ENCODE results near the gene TNS1. TPM values are rescaled to one million over a fixed set of nuclear protein-coding genes. Genes with fewer than 3 reads are reported as not detected.

TNS1 gene
- total RNA-seq, 1 donor from 2014 or later = 0.24 TPM

DNA sequence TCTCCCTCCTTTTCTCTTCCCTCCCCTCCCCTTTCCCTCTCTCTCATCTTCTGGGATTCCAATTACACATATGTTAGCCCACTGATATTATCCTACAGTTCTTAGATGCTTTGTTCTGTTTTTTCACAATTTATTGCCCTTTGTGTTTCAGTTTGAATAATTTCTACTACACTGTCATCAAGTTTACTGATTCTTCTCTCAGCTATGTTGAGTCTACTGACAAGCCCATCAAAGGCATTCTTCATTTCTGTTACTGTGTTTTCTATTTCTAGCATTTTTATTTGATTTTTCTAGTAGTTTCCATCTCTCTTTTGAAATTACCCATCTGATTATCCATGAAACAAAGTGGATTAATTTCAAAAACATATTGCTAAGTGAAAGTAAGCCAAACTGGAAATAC, 219.6 kb downstream of the TNS1 start:
- H3K4me1 Mint-ChIP-seq = peaks cover 2% of the 10 kb centered on the region
- no peaks in the 10 kb centered on the region for H3K79me2 ChIP-seq (ENCODE audit: low read depth)

DNA sequence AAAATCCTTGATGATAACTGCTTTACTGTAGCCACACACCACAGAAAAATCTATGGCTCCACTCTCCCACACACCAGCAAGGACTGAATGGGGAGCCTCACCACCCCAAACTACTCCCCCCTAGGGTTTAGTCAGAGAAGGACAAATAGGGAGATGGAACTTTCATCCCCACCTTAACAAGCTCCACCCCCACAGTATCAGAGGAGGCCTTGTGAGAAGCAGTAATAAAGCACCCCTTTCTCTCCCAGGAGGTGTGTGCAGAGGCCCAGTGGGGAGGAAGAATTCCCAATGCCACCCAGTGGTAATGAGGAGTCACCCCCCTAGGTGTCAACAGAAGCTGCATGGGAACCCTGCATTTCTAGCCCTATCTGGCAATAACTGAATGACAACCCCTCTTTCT, 224.9 kb downstream of the TNS1 start:
- Histone ChIP-seq H3K4me2 (no peak overlapping the region), H2AFZ (replicated peaks) (no peak overlapping the region), H3F3A (ENCODE audit: low read depth) (no peaks in the 10 kb centered on the region), H3K9ac (no peak overlapping the region), H4K20me1 (ENCODE audit: low read depth) (no peaks in the 10 kb centered on the region), H3K27ac (no peak overlapping the region), H3K36me3 (no peaks in the 10 kb centered on the region), H3K4me3 (no peak overlapping the region), H3K27me3 (peaks cover 4% of the 10 kb centered on the region), H3K79me2 (ENCODE audit: low read depth) (no peaks in the 10 kb centered on the region), H3K9me3 (ENCODE audit: low read depth) (no peaks in the 10 kb centered on the region), H3K4me1 (no peaks in the 10 kb centered on the region)
- no peak overlapping the region for H3K4me3 Mint-ChIP-seq
- H3K4me1 Mint-ChIP-seq = peaks cover 4% of the 10 kb centered on the region
- no peak overlapping the region for H3K27ac Mint-ChIP-seq
- TF ChIP-seq, protein P1, sequence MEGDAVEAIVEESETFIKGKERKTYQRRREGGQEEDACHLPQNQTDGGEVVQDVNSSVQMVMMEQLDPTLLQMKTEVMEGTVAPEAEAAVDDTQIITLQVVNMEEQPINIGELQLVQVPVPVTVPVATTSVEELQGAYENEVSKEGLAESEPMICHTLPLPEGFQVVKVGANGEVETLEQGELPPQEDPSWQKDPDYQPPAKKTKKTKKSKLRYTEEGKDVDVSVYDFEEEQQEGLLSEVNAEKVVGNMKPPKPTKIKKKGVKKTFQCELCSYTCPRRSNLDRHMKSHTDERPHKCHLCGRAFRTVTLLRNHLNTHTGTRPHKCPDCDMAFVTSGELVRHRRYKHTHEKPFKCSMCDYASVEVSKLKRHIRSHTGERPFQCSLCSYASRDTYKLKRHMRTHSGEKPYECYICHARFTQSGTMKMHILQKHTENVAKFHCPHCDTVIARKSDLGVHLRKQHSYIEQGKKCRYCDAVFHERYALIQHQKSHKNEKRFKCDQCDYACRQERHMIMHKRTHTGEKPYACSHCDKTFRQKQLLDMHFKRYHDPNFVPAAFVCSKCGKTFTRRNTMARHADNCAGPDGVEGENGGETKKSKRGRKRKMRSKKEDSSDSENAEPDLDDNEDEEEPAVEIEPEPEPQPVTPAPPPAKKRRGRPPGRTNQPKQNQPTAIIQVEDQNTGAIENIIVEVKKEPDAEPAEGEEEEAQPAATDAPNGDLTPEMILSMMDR (IDR thresholded peaks at IDR 0.05) = no peak
- TF ChIP-seq EZH2phosphoT487 (IDR thresholded peaks at IDR 0.05) (no peak), EZH2 (IDR thresholded peaks at IDR 0.05) (no peak)
- H3K36me3 Mint-ChIP-seq = no peaks in the 10 kb centered on the region
- no peak for DNase-seq (ENCODE audit: low spot score)
- peaks cover 2% of the 10 kb centered on the region for H3K9me3 Mint-ChIP-seq
- no peaks in the 10 kb centered on the region for H3K27me3 Mint-ChIP-seq (ENCODE audit: insufficient read depth, low read depth)

More for the DNA sequence above, 219.6 kb downstream of the TNS1 start:
- Mint-ChIP-seq H3K27ac (no peak overlapping the region), H3K36me3 (no peaks in the 10 kb centered on the region), H3K9me3 (peaks cover 16% of the 10 kb centered on the region), H3K27me3 (ENCODE audit: insufficient read depth, low read depth) (peaks cover 9% of the 10 kb centered on the region), H3K4me3 (no peak overlapping the region)
- Histone ChIP-seq H3K4me2 (no peak overlapping the region), H2AFZ (replicated peaks) (no peak overlapping the region), H4K20me1 (ENCODE audit: low read depth) (no peaks in the 10 kb centered on the region), H3K4me3 (no peak overlapping the region), H3K27me3 (peaks cover 38% of the 10 kb centered on the region), H3K4me1 (no peaks in the 10 kb centered on the region), H3K27ac (no peak overlapping the region), H3K9me3 (ENCODE audit: low read depth) (no peaks in the 10 kb centered on the region), H3F3A (ENCODE audit: low read depth) (no peaks in the 10 kb centered on the region), H3K36me3 (no peaks in the 10 kb centered on the region), H3K9ac (no peak overlapping the region)
- DNase-seq (ENCODE audit: low spot score) = no peak
- TF ChIP-seq, protein P1 (IDR thresholded peaks at IDR 0.05) = no peak
- TF ChIP-seq EZH2phosphoT487 (IDR thresholded peaks at IDR 0.05) (no peak), EZH2 (IDR thresholded peaks at IDR 0.05) (no peak)

DNA sequence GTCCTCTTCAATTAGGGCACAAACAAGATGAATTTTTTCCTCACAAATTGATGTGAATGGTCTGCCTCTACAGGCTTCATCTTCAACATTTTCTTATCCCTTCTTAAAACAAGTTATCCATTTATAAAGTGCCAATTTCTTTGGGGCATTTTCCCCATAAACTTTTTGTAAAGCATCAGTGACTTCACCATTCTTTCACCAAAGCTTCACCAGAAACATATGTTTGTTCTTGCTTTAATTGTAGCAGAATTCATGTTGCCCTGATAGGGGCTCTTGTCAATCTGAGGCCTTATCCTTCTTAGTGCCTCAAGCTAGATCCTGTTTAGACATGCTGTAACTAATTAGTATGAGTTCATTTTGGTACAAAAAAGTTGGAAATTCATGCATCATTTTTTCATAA, 226.2 kb downstream of the TNS1 start:
- Histone ChIP-seq H3K79me2 (ENCODE audit: low read depth) (no peaks in the 10 kb centered on the region), H3K4me1 (no peaks in the 10 kb centered on the region), H3K9me3 (ENCODE audit: low read depth) (no peaks in the 10 kb centered on the region), H3F3A (ENCODE audit: low read depth) (no peaks in the 10 kb centered on the region), H4K20me1 (ENCODE audit: low read depth) (no peaks in the 10 kb centered on the region), H3K9ac (no peak overlapping the region), H3K4me3 (no peak overlapping the region), H3K27me3 (no peaks in the 10 kb centered on the region), H2AFZ (replicated peaks) (no peak overlapping the region), H3K27ac (no peak overlapping the region), H3K36me3 (no peaks in the 10 kb centered on the region), H3K4me2 (no peak overlapping the region)
- TF ChIP-seq, protein P1 (IDR thresholded peaks at IDR 0.05) = no peak
- no peak for TF ChIP-seq EZH2 (IDR thresholded peaks at IDR 0.05)
- no peak for TF ChIP-seq EZH2phosphoT487 (IDR thresholded peaks at IDR 0.05)
- no peaks in the 10 kb centered on the region for H3K36me3 Mint-ChIP-seq
- H3K4me3 Mint-ChIP-seq = no peak overlapping the region
- H3K27ac Mint-ChIP-seq = no peak overlapping the region
- no peaks in the 10 kb centered on the region for H3K9me3 Mint-ChIP-seq
- DNase-seq (ENCODE audit: low spot score) = no peak
- H3K4me1 Mint-ChIP-seq = peaks cover 4% of the 10 kb centered on the region
- peaks cover 3% of the 10 kb centered on the region for H3K27me3 Mint-ChIP-seq (ENCODE audit: insufficient read depth, low read depth)
